ENCODE measurements around the gene IL10RA. TPM values are rescaled to one million over a fixed set of nuclear protein-coding genes. Genes with fewer than 3 reads are reported as not detected.
A peak's percentile ranks its signal among the peaks of the same experiment; 100 is the strongest.

IL10RA gene
- total RNA-seq, 2 donors from 2014 or later: 59.8 to 83.6 TPM

DNA sequence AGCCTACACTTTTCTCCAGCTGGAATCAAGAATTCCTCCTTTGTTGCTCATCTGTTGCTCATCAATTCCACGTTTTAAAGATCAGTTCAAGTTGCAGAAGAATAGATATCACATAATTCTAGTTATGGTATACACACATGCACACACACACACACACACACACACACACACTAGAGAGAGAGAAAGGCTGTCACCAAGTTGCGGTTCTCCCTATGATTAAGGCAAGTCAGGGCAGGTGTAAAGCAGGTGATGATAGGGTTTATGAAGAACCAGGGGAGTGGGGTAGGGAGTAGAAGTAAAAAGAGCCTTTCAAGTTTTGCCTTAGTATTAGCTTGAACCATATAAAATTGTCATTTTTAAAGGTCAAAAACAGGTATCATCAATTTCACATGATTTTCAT lies 59.0 kb downstream of the IL10RA start:
- Mint-ChIP-seq H3K27me3 (no peaks in the 10 kb centered on the region), H3K27ac (peak overlapping the region; percentile 50 to 60), H3K4me1 (ENCODE audit: low read depth in 2 of 2) (peaks cover 29 to 57% of the 10 kb centered on the region in 2 donors), H3K9me3 (no peaks in the 10 kb centered on the region), H3K4me3 (no peak overlapping the region), H3K36me3 (no peaks in the 10 kb centered on the region)
- DNase-seq (ENCODE audit: low spot score) (no peak), ATAC-seq (no peak)

GRCh38 chr11:118046051-118046963 lies 60.1 kb downstream of the IL10RA start:
- peak overlapping the region; percentile 42 to 60 for H3K27ac Mint-ChIP-seq
- peak; percentile 63 to 74 for ATAC-seq
- H3K27me3 Mint-ChIP-seq: no peaks in the 10 kb centered on the region
- H3K36me3 Mint-ChIP-seq: no peaks in the 10 kb centered on the region
- peak overlapping the region; percentile 26 for H3K4me3 Mint-ChIP-seq
- H3K9me3 Mint-ChIP-seq: no peaks in the 10 kb centered on the region
- H3K4me1 Mint-ChIP-seq (ENCODE audit: low read depth in 2 of 2): peaks cover 38 to 66% of the 10 kb centered on the region in 2 donors
- DNase-seq (ENCODE audit: low spot score): no peak

DNA sequence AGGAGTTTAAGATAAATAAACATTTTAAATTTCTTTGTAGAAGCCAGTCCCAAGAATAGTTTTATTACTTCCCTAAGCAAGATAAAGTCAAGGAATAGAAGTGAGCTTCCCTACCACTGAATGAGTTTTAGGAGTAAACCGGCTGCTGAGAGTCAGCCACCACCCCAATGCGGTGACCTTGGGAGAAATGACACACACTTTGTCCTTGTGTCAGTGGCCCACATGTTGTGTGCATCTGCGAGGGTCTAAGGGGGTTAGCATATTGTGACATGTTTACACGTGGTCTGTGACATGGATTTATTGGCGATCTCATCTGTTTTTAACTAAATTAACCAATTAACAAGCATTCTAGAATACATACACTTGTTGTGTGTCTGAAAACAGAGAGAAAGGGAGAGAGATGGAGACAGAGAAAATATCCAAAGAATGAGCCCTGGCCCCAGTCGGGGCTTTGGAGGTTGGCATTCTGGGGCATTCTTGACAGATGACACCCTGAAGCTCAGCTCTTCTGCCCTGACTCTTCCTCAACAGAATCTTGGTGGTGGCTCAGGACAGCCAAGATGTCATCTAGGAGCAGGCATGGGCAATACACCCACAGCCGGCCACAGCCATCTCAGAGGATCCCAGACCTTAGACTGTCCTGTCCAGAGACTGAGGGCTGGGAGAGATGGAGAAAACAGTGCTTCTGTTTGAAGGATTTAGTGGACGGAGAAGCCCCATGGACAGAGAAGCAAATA lies 60.9 kb downstream of the IL10RA start:
- H3K36me3 Mint-ChIP-seq: no peaks in the 10 kb centered on the region
- no peak for DNase-seq (ENCODE audit: low spot score)
- H3K9me3 Mint-ChIP-seq: no peaks in the 10 kb centered on the region
- peak overlapping the region; percentile 11 for H3K4me3 Mint-ChIP-seq
- ATAC-seq: peak in 1 of 2 donors; percentile 52
- peaks cover 45 to 68% of the 10 kb centered on the region in 2 donors for H3K4me1 Mint-ChIP-seq (ENCODE audit: low read depth in 2 of 2)
- H3K27ac Mint-ChIP-seq: peak overlapping the region; percentile 42 to 60
- no peaks in the 10 kb centered on the region for H3K27me3 Mint-ChIP-seq

DNA sequence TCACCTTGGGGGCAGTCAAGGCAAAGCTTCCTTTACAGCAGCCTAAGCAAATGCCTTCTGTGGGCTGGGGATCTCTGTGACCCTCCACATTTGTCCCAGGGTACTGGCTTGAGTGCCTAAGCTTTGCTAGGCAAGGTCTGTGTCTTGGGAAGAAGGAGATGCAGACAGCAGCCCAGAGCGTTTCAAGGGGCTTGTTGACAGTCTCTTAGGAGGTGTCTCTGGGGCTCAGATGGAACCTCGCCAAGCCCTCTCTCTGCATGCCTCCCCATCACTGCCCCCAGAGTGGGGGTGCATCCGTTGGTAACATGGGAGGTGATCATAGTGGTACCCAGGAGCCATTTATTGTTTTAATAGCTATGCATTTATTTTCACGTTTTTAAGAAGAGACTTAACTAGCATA lies 61.6 kb downstream of the IL10RA start:
- peak overlapping the region; percentile 10 to 60 for H3K27ac Mint-ChIP-seq
- no peak for DNase-seq (ENCODE audit: low spot score)
- no peak overlapping the region for H3K4me3 Mint-ChIP-seq
- H3K4me1 Mint-ChIP-seq (ENCODE audit: low read depth in 2 of 2): peaks cover 49 to 67% of the 10 kb centered on the region in 2 donors
- H3K9me3 Mint-ChIP-seq: no peaks in the 10 kb centered on the region
- no peaks in the 10 kb centered on the region for H3K27me3 Mint-ChIP-seq
- H3K36me3 Mint-ChIP-seq: no peaks in the 10 kb centered on the region
- ATAC-seq: no peak

DNA sequence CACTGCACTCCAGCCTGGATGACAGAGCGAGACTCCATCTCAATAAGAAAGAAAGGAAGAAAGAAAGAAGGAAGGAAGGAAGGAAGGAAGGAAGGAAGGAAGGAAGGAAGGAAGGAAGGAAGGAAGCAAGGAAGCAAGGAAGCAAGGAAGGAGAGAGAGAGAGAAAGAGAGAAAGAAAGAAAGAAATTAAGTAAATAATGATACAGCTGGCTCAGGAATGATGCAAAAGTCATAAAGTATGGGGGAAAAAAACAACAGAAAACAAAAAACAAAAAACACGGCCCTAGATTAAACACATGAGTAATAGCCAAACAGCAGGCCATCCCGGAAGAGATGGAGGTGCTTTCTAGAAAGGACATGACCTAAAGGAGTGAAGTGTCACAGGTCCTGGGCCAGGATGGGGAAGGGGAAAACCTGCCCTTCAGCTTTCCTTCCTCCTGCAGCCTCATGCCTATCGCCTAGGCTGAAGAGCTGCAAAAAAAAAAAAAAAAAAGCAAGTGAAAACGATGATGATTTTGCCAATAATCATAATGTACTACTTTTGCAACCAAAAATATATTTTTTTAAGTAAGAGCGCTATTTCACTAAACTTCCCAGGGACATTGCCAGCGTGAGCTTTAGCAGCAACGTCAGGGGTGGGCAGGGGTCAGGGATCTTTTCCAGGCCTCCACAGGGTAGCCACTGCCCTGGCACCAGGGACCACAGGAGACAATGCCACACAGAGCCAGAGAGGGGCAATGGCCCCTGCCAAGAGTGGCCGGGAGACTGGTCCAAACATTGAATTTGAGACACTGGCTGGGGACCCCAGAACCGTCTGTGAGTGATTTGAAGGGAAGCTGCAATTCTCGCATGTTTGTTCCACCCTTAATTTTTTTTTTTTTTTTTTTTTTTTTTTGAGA lies 62.5 kb downstream of the IL10RA start:
- no peaks in the 10 kb centered on the region for H3K9me3 Mint-ChIP-seq
- peaks cover 50 to 67% of the 10 kb centered on the region in 2 donors for H3K4me1 Mint-ChIP-seq (ENCODE audit: low read depth in 2 of 2)
- no peaks in the 10 kb centered on the region for H3K36me3 Mint-ChIP-seq
- ATAC-seq (no peak), DNase-seq (ENCODE audit: low spot score) (no peak)
- H3K27me3 Mint-ChIP-seq: no peaks in the 10 kb centered on the region
- peak overlapping the region; percentile 10 to 60 for H3K27ac Mint-ChIP-seq
- peak overlapping the region; percentile 50 for H3K4me3 Mint-ChIP-seq

DNA sequence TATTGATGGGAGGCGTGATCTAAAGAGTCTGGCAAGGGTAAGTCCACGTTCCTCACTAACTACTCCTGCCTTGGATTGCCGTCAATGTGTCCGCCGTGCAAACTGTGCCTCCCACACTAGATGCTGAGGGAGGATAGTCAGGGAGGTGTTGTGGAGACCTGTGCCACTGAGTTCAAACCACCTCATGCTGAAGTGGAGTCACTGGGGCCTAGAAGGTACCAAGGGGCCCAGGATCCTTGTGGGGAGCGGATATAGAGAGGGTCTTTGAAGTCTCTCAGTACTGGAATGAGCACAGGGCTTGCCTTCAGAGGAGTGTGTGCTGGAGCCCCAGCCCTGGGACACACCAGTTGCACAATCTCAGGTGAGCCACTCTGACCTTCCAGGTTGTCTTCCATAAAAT lies 63.6 kb downstream of the IL10RA start:
- H3K9me3 Mint-ChIP-seq: no peaks in the 10 kb centered on the region
- no peaks in the 10 kb centered on the region for H3K27me3 Mint-ChIP-seq
- no peak overlapping the region for H3K27ac Mint-ChIP-seq
- H3K4me3 Mint-ChIP-seq: no peak overlapping the region
- no peaks in the 10 kb centered on the region for H3K36me3 Mint-ChIP-seq
- H3K4me1 Mint-ChIP-seq (ENCODE audit: low read depth in 2 of 2): peaks cover 48 to 64% of the 10 kb centered on the region in 2 donors
- no peak for DNase-seq (ENCODE audit: low spot score)
- no peak for ATAC-seq

- Mint-ChIP-seq H3K27me3 (no peaks in the 10 kb centered on the region), H3K4me1 (ENCODE audit: low read depth in 2 of 2) (peaks cover 43 to 58% of the 10 kb centered on the region in 2 donors), H3K27ac (peak overlapping the region in 1 of 2 donors; percentile 62), H3K36me3 (no peaks in the 10 kb centered on the region), H3K9me3 (no peaks in the 10 kb centered on the region), H3K4me3 (no peak overlapping the region)
- DNase-seq (ENCODE audit: low spot score) (no peak), ATAC-seq (no peak)
Measured at GRCh38 chr11:118050208-118050891, 64.2 kb downstream of the IL10RA start.

Other genes with a start within 250 kb of the IL10RA start
- under 1 TPM in 1 of 2 donors, not detected in 1; 0.08 TPM for gene DSCAML1, start 189.2 kb upstream of the IL10RA start, total RNA-seq
- 1 to 10 TPM in 1 of 2 donors, under 1 TPM in 1; 0.14 to 1.5 TPM for gene FXYD2, start 161.7 kb upstream of the IL10RA start, total RNA-seq
- not detected for gene FXYD6, start 109.7 kb upstream of the IL10RA start, total RNA-seq
- gene TMPRSS13, start 57.0 kb upstream of the IL10RA start, total RNA-seq: under 1 TPM; 0.19 to 0.36 TPM
- under 1 TPM in 1 of 2 donors, not detected in 1; 0.19 TPM for gene TMPRSS4, start 90.7 kb downstream of the IL10RA start, total RNA-seq
- not detected for gene SMIM35, start 100.6 kb downstream of the IL10RA start, total RNA-seq
- gene SCN4B, start 166.4 kb downstream of the IL10RA start, total RNA-seq: not detected
- not detected for gene SCN2B, start 190.2 kb downstream of the IL10RA start, total RNA-seq
- 1 to 10 TPM; 1.4 to 8.5 TPM for gene JAML, start 238.6 kb downstream of the IL10RA start, total RNA-seq

Data from natural killer cell treated with Interleukin-12 subunit alpha and Interleukin-12 subunit beta and Interleukin-15 and Interleukin-18, amount 100 ng/mL, for 72 hours (primary cell).